ENCODE results near the gene SLC25A4. TPM values are rescaled to one million over a fixed set of nuclear protein-coding genes. Genes with fewer than 3 reads are reported as not detected.

The SLC25A4 gene
- total RNA-seq, 1 experiment from 2014 or later, result 18.6 TPM

DNA sequence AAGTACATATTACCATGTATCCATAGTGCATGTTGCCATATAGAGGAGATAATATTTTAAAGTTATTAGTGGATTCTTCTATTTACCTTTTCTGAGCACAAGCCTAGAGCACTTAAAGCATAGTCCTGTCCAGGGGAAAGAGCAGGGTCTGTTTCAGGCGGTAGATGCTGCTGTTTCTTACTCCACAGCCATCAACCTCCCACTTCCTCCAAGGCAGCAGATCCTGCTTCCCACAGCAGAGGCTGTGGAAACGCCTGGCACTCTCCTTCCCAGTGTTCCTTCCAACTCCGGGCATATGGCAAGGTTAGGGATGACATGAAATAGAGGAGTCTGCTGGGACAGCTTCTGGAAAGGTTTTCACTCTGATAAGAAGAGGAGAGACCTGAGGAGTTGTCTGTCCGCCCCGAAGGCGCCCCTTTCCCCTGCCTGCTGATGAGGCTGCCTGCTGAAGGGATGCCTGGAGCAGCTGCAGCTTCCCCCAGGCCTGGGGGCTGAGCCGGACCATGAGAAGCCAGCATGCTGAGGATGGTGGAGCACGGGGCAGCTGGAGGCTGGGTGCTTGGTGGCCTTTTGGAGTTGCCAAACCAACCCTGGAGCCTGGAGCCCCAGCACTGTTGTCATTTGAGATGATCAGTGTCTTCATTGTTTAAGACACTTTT lies 43.9 kb upstream of the SLC25A4 start:
- DNase-seq (ENCODE audit: low read depth, low spot score), result no peak
- Histone ChIP-seq H3K4me3 (ENCODE audit: low read depth in 2 of 2, low read length in 2 of 2) (no peak overlapping the region), H3K27ac (ENCODE audit: low read length) (no peak overlapping the region), H3K9me3 (ENCODE audit: control insufficient read depth, insufficient read depth, low read depth, low read length) (no peaks in the 10 kb centered on the region), H3K36me3 (ENCODE audit: control insufficient read depth, insufficient read depth, low read length) (no peaks in the 10 kb centered on the region), H3K4me1 (ENCODE audit: control insufficient read depth, insufficient read depth, low read length) (no peaks in the 10 kb centered on the region), H3K27me3 (ENCODE audit: control insufficient read depth, insufficient read depth, low read length) (no peaks in the 10 kb centered on the region; the same call in 1 of the 2 replicates)
- ATAC-seq, result no peak; the same call in 1 of the 2 replicates
- CTCF ChIA-PET, result no interaction called here
- POLR2A ChIA-PET, result no interaction called here
- intact Hi-C loops (cut with micrococcal nuclease; ENCODE audit: unreplicated experiment), result no loop called here
- no peak for TF ChIP-seq SIN3A (IDR thresholded peaks at IDR 0.05; ENCODE audit: borderline replicate concordance, insufficient read depth, low read depth, low read length)
- TF ChIP-seq, protein P1, sequence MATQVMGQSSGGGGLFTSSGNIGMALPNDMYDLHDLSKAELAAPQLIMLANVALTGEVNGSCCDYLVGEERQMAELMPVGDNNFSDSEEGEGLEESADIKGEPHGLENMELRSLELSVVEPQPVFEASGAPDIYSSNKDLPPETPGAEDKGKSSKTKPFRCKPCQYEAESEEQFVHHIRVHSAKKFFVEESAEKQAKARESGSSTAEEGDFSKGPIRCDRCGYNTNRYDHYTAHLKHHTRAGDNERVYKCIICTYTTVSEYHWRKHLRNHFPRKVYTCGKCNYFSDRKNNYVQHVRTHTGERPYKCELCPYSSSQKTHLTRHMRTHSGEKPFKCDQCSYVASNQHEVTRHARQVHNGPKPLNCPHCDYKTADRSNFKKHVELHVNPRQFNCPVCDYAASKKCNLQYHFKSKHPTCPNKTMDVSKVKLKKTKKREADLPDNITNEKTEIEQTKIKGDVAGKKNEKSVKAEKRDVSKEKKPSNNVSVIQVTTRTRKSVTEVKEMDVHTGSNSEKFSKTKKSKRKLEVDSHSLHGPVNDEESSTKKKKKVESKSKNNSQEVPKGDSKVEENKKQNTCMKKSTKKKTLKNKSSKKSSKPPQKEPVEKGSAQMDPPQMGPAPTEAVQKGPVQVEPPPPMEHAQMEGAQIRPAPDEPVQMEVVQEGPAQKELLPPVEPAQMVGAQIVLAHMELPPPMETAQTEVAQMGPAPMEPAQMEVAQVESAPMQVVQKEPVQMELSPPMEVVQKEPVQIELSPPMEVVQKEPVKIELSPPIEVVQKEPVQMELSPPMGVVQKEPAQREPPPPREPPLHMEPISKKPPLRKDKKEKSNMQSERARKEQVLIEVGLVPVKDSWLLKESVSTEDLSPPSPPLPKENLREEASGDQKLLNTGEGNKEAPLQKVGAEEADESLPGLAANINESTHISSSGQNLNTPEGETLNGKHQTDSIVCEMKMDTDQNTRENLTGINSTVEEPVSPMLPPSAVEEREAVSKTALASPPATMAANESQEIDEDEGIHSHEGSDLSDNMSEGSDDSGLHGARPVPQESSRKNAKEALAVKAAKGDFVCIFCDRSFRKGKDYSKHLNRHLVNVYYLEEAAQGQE (IDR thresholded peaks at IDR 0.05; ENCODE audit: insufficient read depth in 1 of 2, low read depth in 2 of 2, low read length in 1 of 2), result no peak
- in situ Hi-C loops (cut with HindIII; ENCODE audit: low pct_unique_long_range_greater_than_20kb, low sequenced_read_pairs), result no loop called here
- no TSS peak for BruUV-seq (replicated peaks)

DNA sequence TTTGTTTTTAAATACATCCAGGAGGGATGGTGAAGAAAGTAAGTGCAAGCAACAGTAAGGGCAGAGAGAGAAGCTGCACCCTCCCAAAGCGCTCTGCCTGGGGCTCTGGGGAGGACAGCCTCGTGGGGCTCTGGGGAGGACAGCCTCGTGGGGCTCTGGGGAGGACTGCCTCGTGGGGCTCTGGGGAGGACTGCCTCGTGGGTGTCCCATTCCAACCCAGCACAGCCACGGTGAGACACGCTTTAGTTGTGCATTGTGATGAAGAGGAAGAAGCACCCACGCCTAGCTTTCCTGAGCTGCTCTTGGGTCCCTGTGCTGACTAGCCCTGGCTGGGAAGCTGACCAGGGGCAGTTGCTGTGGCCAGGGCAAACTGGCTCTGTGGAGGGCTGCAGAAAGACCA lies 43.1 kb upstream of the SLC25A4 start:
- no peak for TF ChIP-seq POLR2AphosphoS5 (IDR thresholded peaks at IDR 0.05; ENCODE audit: low read depth, low read length)
- TF ChIP-seq SIN3A (IDR thresholded peaks at IDR 0.05; ENCODE audit: borderline replicate concordance, insufficient read depth, low read depth, low read length), result no peak
- TF ChIP-seq, protein P1 (IDR thresholded peaks at IDR 0.05; ENCODE audit: insufficient read depth in 1 of 2, low read depth in 2 of 2, low read length in 1 of 2), result no peak
- TF ChIP-seq, protein P2, sequence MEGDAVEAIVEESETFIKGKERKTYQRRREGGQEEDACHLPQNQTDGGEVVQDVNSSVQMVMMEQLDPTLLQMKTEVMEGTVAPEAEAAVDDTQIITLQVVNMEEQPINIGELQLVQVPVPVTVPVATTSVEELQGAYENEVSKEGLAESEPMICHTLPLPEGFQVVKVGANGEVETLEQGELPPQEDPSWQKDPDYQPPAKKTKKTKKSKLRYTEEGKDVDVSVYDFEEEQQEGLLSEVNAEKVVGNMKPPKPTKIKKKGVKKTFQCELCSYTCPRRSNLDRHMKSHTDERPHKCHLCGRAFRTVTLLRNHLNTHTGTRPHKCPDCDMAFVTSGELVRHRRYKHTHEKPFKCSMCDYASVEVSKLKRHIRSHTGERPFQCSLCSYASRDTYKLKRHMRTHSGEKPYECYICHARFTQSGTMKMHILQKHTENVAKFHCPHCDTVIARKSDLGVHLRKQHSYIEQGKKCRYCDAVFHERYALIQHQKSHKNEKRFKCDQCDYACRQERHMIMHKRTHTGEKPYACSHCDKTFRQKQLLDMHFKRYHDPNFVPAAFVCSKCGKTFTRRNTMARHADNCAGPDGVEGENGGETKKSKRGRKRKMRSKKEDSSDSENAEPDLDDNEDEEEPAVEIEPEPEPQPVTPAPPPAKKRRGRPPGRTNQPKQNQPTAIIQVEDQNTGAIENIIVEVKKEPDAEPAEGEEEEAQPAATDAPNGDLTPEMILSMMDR (IDR thresholded peaks at IDR 0.05), result no peak
- TF ChIP-seq TCF7L2 (IDR thresholded peaks at IDR 0.05; ENCODE audit: low read depth, low read length), result no peak
- no peak overlapping the region for H3K27ac ChIP-seq (ENCODE audit: low read length)
- no TSS peak for BruUV-seq (replicated peaks)
- H3K36me3 ChIP-seq (ENCODE audit: control insufficient read depth, insufficient read depth, low read length), result no peaks in the 10 kb centered on the region
- H3K27me3 ChIP-seq (ENCODE audit: control insufficient read depth, insufficient read depth, low read length), result no peaks in the 10 kb centered on the region; the same call in 1 of the 2 replicates
- DNase-seq (ENCODE audit: low read depth, low spot score) (no peak), ATAC-seq (no peak)
- in situ Hi-C loops (cut with HindIII; ENCODE audit: low pct_unique_long_range_greater_than_20kb, low sequenced_read_pairs) (no loop called here), intact Hi-C loops (cut with micrococcal nuclease; ENCODE audit: unreplicated experiment) (no loop called here)
- ChIA-PET CTCF (no interaction called here), POLR2A (no interaction called here)
- no peak overlapping the region for H3K4me3 ChIP-seq (ENCODE audit: low read depth in 2 of 2, low read length in 2 of 2)
- no peaks in the 10 kb centered on the region for H3K9me3 ChIP-seq (ENCODE audit: control insufficient read depth, insufficient read depth, low read depth, low read length)
- H3K4me1 ChIP-seq (ENCODE audit: control insufficient read depth, insufficient read depth, low read length), result no peaks in the 10 kb centered on the region
